ENCODE data around the gene KIF5C. TPM values are rescaled to one million over a fixed set of nuclear protein-coding genes. Genes with fewer than 3 reads are reported as not detected.

The KIF5C gene
- total and polyA plus RNA-seq, 2 donors (not counting 1 experiment from before 2014, with no cell fraction given): 0.09 to 0.17 TPM

DNA sequence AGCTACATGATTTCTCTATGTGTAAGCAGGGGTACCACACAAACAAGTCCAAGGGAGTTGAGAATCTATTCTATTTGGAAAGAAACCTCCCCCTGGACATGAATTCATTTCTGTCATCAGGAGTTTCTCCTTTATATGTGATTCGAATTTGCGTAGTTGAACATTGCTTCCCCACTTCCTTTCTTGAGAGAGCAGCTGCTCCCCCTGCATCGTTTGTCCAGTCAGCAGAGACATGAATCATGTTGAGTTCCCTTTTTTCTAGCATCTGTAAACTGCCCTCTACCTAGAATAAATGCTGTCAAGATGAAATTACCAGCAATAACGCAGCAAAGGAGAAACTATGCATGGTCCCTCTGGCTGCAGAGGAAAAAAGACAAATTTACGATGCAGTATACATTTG lies 73.8 kb downstream of the KIF5C start:
- Histone ChIP-seq H3K79me2 (ENCODE audit: control insufficient read depth, insufficient read depth, low read length) (no peaks in the 10 kb centered on the region), H3K9me3 (ENCODE audit: control insufficient read depth, insufficient read depth, low read depth, low read length) (no peaks in the 10 kb centered on the region), H3K27ac (ENCODE audit: insufficient read depth, low read length) (no peak overlapping the region), H3K4me2 (ENCODE audit: extremely low read depth, insufficient read depth, low read length) (no peak overlapping the region), H3K9ac (ENCODE audit: insufficient read depth, low read length) (no peak overlapping the region), H4K20me1 (ENCODE audit: control insufficient read depth, extremely low read depth, insufficient read depth, low read length) (no peaks in the 10 kb centered on the region), H3K27me3 (ENCODE audit: control insufficient read depth, insufficient read depth, low read length) (no peaks in the 10 kb centered on the region), H3K36me3 (ENCODE audit: control insufficient read depth, insufficient read depth, low read length) (no peaks in the 10 kb centered on the region), H3K4me3 (replicated peaks in 1 of 4; ENCODE audit: control extremely low read depth in 1 of 4, insufficient read depth in 1 of 4, low read depth in 3 of 4, low read length in 4 of 4) (no peak overlapping the region), H2AFZ (ENCODE audit: low read length) (no peak overlapping the region), H3K4me1 (ENCODE audit: control insufficient read depth, extremely low read depth, insufficient read depth, low read length) (no peaks in the 10 kb centered on the region)
- DNase-seq (ENCODE audit: low read depth in 2 of 2): no peak
- TF ChIP-seq, protein P1, sequence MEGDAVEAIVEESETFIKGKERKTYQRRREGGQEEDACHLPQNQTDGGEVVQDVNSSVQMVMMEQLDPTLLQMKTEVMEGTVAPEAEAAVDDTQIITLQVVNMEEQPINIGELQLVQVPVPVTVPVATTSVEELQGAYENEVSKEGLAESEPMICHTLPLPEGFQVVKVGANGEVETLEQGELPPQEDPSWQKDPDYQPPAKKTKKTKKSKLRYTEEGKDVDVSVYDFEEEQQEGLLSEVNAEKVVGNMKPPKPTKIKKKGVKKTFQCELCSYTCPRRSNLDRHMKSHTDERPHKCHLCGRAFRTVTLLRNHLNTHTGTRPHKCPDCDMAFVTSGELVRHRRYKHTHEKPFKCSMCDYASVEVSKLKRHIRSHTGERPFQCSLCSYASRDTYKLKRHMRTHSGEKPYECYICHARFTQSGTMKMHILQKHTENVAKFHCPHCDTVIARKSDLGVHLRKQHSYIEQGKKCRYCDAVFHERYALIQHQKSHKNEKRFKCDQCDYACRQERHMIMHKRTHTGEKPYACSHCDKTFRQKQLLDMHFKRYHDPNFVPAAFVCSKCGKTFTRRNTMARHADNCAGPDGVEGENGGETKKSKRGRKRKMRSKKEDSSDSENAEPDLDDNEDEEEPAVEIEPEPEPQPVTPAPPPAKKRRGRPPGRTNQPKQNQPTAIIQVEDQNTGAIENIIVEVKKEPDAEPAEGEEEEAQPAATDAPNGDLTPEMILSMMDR (conservative IDR thresholded peaks at IDR 0.05 in 1 of 2, IDR thresholded peaks at IDR 0.05 in 1 of 2; ENCODE audit: low read depth in 1 of 2, low read length in 2 of 2): no peak
- no peak for TF ChIP-seq EZH2 (IDR thresholded peaks at IDR 0.05; ENCODE audit: low read length, missing control alignments)

DNA sequence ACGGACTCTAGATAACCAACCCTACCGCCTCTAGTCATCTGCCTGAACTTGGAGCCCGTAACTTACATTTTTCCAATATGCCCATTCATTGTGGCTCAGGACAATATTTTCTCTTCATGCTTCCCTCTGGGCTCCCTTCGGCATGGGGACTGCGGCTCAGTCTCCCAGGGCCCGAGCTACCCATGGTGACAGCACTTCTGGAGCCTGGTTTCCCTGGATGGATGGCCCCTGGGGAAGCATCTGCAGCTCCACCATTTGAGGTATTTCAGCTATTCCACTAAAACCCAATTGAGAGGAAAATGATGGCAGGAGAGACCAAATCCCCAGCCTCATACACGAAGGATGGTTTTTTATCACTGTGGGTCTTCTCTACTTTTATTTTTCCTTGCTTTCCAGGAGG lies 74.3 kb downstream of the KIF5C start:
- Histone ChIP-seq H3K36me3 (ENCODE audit: control insufficient read depth, insufficient read depth, low read length) (no peaks in the 10 kb centered on the region), H3K9ac (ENCODE audit: insufficient read depth, low read length) (no peak overlapping the region), H3K79me2 (ENCODE audit: control insufficient read depth, insufficient read depth, low read length) (no peaks in the 10 kb centered on the region), H3K9me3 (ENCODE audit: control insufficient read depth, insufficient read depth, low read depth, low read length) (no peaks in the 10 kb centered on the region), H2AFZ (ENCODE audit: low read length) (no peak overlapping the region), H3K27me3 (ENCODE audit: control insufficient read depth, insufficient read depth, low read length) (no peaks in the 10 kb centered on the region), H3K4me2 (ENCODE audit: extremely low read depth, insufficient read depth, low read length) (no peak overlapping the region), H3K4me1 (ENCODE audit: control insufficient read depth, extremely low read depth, insufficient read depth, low read length) (no peaks in the 10 kb centered on the region), H4K20me1 (ENCODE audit: control insufficient read depth, extremely low read depth, insufficient read depth, low read length) (no peaks in the 10 kb centered on the region), H3K4me3 (replicated peaks in 1 of 4; ENCODE audit: control extremely low read depth in 1 of 4, insufficient read depth in 1 of 4, low read depth in 3 of 4, low read length in 4 of 4) (no peak overlapping the region), H3K27ac (ENCODE audit: insufficient read depth, low read length) (no peak overlapping the region)
- TF ChIP-seq EZH2 (IDR thresholded peaks at IDR 0.05; ENCODE audit: low read length, missing control alignments): no peak
- TF ChIP-seq, protein P1 (conservative IDR thresholded peaks at IDR 0.05 in 1 of 2, IDR thresholded peaks at IDR 0.05 in 1 of 2; ENCODE audit: low read depth in 1 of 2, low read length in 2 of 2): no peak
- no peak for DNase-seq (ENCODE audit: low read depth in 2 of 2)

DNA sequence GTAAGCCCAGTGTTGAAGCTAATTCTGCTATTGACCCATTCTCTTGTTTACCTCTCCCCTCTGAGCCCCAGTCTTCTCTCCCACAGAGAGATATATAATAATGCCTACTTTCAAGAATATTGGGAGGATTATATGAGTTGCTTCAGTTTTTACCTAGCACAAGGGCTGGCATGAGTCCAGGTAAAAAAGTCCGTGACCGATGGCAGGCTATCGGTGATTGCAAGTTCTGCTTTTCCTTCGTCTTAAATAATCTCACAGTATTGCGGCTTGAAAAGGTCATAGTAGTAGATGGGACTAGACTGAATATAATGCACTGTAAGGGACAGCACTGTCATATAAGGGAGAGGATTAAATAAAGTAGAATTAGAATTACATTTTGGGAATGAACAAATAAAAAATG lies 77.6 kb downstream of the KIF5C start:
- Histone ChIP-seq H4K20me1 (ENCODE audit: control insufficient read depth, extremely low read depth, insufficient read depth, low read length) (no peaks in the 10 kb centered on the region), H3K4me2 (ENCODE audit: extremely low read depth, insufficient read depth, low read length) (no peak overlapping the region), H3K79me2 (ENCODE audit: control insufficient read depth, insufficient read depth, low read length) (no peaks in the 10 kb centered on the region), H3K4me3 (replicated peaks in 1 of 4; ENCODE audit: control extremely low read depth in 1 of 4, insufficient read depth in 1 of 4, low read depth in 3 of 4, low read length in 4 of 4) (no peak overlapping the region), H3K4me1 (ENCODE audit: control insufficient read depth, extremely low read depth, insufficient read depth, low read length) (no peaks in the 10 kb centered on the region), H3K36me3 (ENCODE audit: control insufficient read depth, insufficient read depth, low read length) (no peaks in the 10 kb centered on the region), H3K27me3 (ENCODE audit: control insufficient read depth, insufficient read depth, low read length) (no peaks in the 10 kb centered on the region), H3K27ac (ENCODE audit: insufficient read depth, low read length) (no peak overlapping the region), H2AFZ (ENCODE audit: low read length) (no peak overlapping the region), H3K9ac (ENCODE audit: insufficient read depth, low read length) (no peak overlapping the region), H3K9me3 (ENCODE audit: control insufficient read depth, insufficient read depth, low read depth, low read length) (no peaks in the 10 kb centered on the region)
- no peak for DNase-seq (ENCODE audit: low read depth in 2 of 2)
- TF ChIP-seq, protein P1 (conservative IDR thresholded peaks at IDR 0.05 in 1 of 2, IDR thresholded peaks at IDR 0.05 in 1 of 2; ENCODE audit: low read depth in 1 of 2, low read length in 2 of 2): no peak
- no peak for TF ChIP-seq EZH2 (IDR thresholded peaks at IDR 0.05; ENCODE audit: low read length, missing control alignments)

Data from fibroblast of lung (primary cell).